Motor neuron (in vitro differentiated cells): ENCODE measurements around the gene VPS35L. TPM values are rescaled to one million over a fixed set of nuclear protein-coding genes. Genes with fewer than 3 reads are reported as not detected.
"Not testable (repeated sequence)": the region's sequence is repeated elsewhere in the genome, so short reads cannot be mapped to it uniquely, and the experiment has no call there.

Experiments
- ATAC-seq, 8 experiments: fragments of 200-7000 bp; cut with Tn5 transposase; replicated peaks in 6 of 8; 2 replicates each; pipeline ENCODE4 v1.8.0; 2021; ENCODE audit warnings: mild to moderate bottlenecking in 8 of 8, moderate library complexity in 8 of 8
- H3K27ac ChIP-seq, 2 donors: fragments of 250-450 bp; sonication (Bioruptor Pico); 2 replicates each; pipeline ENCODE4 v1.9.0; 2021; ENCODE audit warnings: antibody characterized with exemption in 2 of 2, mild to moderate bottlenecking in 2 of 2, moderate library complexity in 1 of 2
- H3K4me1 ChIP-seq, 2 donors: fragments of 250-450 bp; sonication (Bioruptor Pico); replicated peaks in 1 of 2; 2 replicates each; pipeline ENCODE4 v1.6.1; 2021; ENCODE audit warnings: antibody characterized with exemption in 2 of 2, mild to moderate bottlenecking in 2 of 2, moderate library complexity in 1 of 2
- H3K4me3 ChIP-seq, 5 donors: fragments of 250-450 bp; sonication (Bioruptor Pico); 2 replicates each; pipeline ENCODE4 v1.9.0; 2021; ENCODE audit warnings: antibody characterized with exemption in 5 of 5, mild to moderate bottlenecking in 5 of 5, moderate library complexity in 4 of 5
- WGBS, 10 experiments: fragments of 450-650 bp; shearing (Covaris generic); methylation state at CpG; one replicate each; pipeline ENCODE4 v1.0.0; 2022; 5-methylcytosine and 5-hydroxymethylcytosine counted together
- in situ Hi-C, 9 experiments: fragments of 400-800 bp; cut with MboI; loops; one replicate each; pipeline ENCODE4 v1.15.0; 2021; ENCODE audit warnings: low sequenced_read_pairs in 9 of 9, low pct_unique_long_range_greater_than_20kb in 2 of 9; ENCODE audit not compliant: unreplicated experiment in 9 of 9
- total RNA-seq, 8 experiments: library from RNA; unstranded; fragments of 300-600 nt; gene quantifications; 2 replicates each; pipeline versions ENCODE4 v1.2.3 to v1.2.4, GENCODE V29; 2022

Gene VPS35L
- total RNA-seq, 8 experiments from 2014 or later: 24.8 to 63.9 (median 42.2) TPM

DNA sequence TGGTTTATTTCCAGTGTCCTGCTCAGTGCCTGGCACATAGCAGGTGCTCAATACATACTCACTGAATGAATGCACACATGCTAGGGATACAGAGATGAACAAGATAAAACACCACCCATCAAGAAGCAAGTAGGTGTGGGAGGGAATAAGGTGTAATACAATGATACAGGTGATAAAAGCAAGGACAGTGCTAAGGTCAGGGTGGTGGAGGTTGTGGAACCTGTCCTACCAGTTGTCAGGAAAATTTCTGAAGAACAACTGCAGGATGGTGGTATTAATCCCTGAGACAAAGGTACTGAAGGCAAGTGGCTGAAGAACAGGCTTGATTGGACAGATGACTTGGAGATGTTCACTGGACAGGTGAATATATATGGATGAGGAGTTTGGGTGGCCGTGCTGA is 160.7 kb downstream of the VPS35L start:
- WGBS, 10 experiments: 80 to 100% (median 83%) methylated on average over 1 of the region's 1 CpG; no CpG with 5 or more reads in 3 of the 10 experiments
- Histone ChIP-seq H3K4me3 (peak overlapping the region in 2 of 5 donors; percentile 81 to 99), H3K4me1 (peaks cover 16 to 18% of the 10 kb centered on the region in 2 donors), H3K27ac (no peak overlapping the region)
- in situ Hi-C loops: loop anchor here in 6 of 9 experiments (10.0 to 25.0 kb wide), 2 partner anchors 169 to 171 kb away; partner anchors contain the start of gene GPRC5B (in 6 of the 6)
- no peak for ATAC-seq

DNA sequence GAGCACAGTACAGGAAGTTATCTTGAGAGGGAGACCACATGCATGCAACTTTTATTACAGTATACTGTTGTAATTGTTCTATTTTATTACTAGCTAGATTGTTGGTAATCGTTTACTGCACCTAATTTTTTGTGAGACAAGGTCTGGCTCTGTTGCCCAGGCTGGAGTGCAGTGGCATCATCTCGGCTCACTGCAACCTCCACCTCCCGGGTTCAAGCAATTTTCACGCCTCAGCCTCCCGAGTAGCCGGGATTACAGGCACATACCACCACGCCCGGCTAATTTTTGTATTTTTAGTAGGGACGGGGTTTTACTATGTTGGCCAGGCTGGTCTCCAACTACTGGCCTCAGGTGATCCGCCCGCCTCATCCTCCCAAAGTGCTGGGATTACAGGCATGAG is 161.2 kb downstream of the VPS35L start:
- 0 to 34% (median 18%) methylated on average over 1 to 11 of the region's 11 CpGs; no CpG with 5 or more reads in 2 of the 10 experiments for WGBS, 10 experiments
- ATAC-seq, H3K27ac ChIP-seq: not testable (repeated sequence)
- in situ Hi-C loops: loop anchor here in 6 of 9 experiments (10.0 to 25.0 kb wide), 2 partner anchors 168 to 171 kb away; partner anchors contain the start of gene GPRC5B (in 6 of the 6)
- Histone ChIP-seq H3K4me1 (peaks cover 16 to 18% of the 10 kb centered on the region in 2 donors), H3K4me3 (peak overlapping the region; percentile 56 to 99 (median 81))

DNA sequence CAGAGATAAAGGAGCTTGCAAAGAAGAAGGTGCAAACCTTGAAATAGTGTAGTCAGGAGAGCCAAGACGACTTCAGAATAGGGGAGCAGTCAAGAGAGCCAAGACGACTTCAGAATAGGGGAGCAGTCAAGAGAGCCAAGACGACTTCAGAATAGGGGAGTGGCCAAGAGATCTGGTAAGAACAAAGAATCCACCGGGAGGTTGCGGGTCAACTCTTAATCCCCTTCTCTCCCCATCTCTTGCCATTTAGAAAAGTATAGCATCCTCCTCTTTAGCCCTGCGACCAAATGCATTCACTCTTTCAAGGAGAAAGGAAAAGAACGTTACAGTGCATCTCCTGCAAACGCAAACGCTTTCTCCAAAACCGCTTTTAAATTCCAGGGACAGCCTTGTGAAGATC is 161.8 kb downstream of the VPS35L start:
- in situ Hi-C loops: loop anchor here in 6 of 9 experiments (10.0 to 25.0 kb wide), 2 partner anchors 167 to 170 kb away; partner anchors contain the start of gene GPRC5B (in 6 of the 6)
- H3K4me3 ChIP-seq: peak overlapping the region; percentile 56 to 99 (median 81)
- peaks cover 16 to 18% of the 10 kb centered on the region in 2 donors for H3K4me1 ChIP-seq
- H3K27ac ChIP-seq: peak overlapping the region; percentile 26 to 87
- 0 to 6% (median 0%) methylated on average over 3 to 7 of the region's 10 CpGs; no CpG with 5 or more reads in 1 of the 10 experiments for WGBS, 10 experiments
- peak in 2 of 8 experiments; percentile 1 to 3 for ATAC-seq

DNA sequence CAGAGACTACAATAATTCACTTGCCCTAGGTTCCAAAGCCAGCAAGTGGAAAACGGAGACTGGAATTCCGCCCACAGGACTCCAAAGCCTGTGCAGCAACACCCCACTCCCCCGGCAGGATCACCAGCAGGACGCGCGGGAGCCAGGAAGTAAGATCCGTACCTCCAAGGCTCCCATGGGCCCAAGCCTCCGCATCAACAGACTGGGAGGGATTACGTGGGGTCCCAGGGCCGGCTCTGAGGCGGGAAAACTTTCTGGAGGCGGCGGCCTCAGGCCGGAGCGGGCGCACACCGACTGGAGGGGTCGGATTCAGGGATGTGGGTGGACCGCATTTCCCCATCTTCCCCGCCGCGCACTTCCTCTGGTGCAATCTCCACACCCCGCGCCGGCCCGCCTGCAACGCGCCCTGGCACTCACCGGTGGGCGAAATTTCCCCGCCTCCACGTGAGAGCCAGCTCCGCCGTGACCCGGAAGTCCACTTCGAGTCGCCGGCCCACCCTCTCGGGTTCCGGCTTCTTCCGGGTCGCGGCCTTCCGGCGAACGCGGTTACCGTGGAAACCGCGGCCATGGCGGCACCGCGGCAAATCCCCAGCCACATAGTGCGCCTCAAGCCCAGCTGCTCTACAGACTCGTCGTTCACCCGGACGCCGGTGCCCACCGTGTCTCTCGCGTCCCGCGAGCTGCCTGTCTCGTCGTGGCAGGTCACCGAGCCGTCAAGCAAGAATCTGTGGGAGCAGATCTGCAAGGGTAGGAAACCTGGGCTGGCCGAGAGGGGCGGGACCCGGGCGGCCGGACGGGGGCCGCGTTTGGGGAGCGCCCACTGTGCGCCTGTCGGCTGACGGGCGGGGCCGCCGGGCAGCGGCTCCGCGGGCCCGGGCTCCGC is 162.5 kb downstream of the VPS35L start, which contains the start of the genes IQCK and KNOP1:
Gene IQCK, plus strand, starts transcription at position 531 of the 883 bp plus-strand sequence. Its CDS starts 36 bp downstream, at position 567.
Gene KNOP1, minus strand, starts transcription at position 487 of the 883 bp plus-strand sequence. CDS start 3,192 bp downstream, outside the sequence.
- Histone ChIP-seq H3K4me1 (peaks cover 16 to 18% of the 10 kb centered on the region in 2 donors), H3K4me3 (peak within 1 kb of the TSS; percentile 56 to 99 (median 81)), H3K27ac (peak within 1 kb of the TSS; percentile 65 to 87)
- ATAC-seq: peak; percentile 89 to 97 (median 95)
- 0 to 2% (median 0%) methylated on average over 3 to 26 of the region's 88 CpGs; no CpG with 5 or more reads in 3 of the 10 experiments for WGBS, 10 experiments
- in situ Hi-C loops: loop anchor here in 6 of 9 experiments (10.0 to 25.0 kb wide), 2 partner anchors 167 to 169 kb away; partner anchors contain the start of gene GPRC5B (in 6 of the 6)

DNA sequence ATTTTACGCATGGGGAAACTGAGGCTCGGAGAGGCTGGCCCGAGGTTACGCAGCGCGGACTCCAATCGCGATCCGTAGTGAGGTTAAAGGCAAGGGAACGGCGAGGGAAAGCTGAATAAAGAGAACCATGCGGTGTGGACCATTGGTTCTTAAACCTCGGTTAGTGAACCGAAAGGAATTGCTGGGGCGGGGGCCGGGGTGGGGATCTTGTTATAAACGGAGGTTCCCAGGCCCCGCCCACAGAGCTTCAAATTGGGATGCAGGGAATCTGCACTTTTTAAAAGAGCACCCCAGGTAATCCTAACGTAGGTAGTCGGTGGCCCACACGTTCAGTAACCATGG is 163.1 kb downstream of the VPS35L start:
- H3K4me3 ChIP-seq: peak overlapping the region; percentile 56 to 99 (median 81)
- peak in 4 of 8 experiments; percentile 17 to 24 (median 20) for ATAC-seq
- peak overlapping the region; percentile 65 to 87 for H3K27ac ChIP-seq
- in situ Hi-C loops: loop anchor here in 6 of 9 experiments (10.0 to 25.0 kb wide), 2 partner anchors 166 to 169 kb away; partner anchors contain the start of gene GPRC5B (in 6 of the 6)
- 7% methylated on average over 3 of the region's 21 CpGs; no CpG with 5 or more reads in 9 of the 10 experiments for WGBS, 10 experiments
- peaks cover 16 to 18% of the 10 kb centered on the region in 2 donors for H3K4me1 ChIP-seq

DNA sequence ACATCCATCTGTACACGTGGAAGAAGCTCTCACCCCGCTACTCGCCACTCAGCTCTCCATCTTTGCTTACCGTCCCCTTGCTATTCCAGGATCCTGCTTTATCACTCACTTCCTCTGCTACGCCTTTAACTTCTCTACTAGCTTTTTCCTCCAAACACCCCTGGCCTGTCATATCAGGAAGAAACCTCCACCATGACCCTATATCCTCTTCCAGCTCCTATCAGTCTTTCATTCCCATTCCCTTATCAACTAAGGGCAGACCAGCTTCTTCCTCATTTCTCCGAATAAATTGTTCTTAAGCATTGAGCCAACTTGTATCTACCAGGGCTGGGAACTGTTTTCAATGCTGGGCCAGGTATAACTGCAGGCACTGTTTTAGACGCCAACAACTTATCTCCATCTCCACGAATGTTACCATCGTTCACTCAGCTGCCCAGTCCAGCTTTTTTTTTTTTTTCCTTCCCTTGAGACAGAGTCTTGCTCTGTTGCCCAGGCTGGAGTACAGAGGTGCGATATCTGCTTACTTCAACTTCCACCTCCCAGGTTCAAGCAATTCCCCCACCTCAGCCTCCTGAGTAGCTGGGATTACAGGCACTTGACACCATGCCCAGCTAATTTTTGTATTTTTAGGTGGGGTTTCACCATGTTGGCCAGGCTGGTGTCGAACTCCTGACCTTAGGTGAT is 166.9 kb downstream of the VPS35L start:
- ATAC-seq: no peak
- 75 to 100% (median 94%) methylated on average over 2 to 10 of the region's 11 CpGs; no CpG with 5 or more reads in 1 of the 10 experiments for WGBS, 10 experiments
- Histone ChIP-seq H3K4me3 (no peak overlapping the region), H3K27ac (no peak overlapping the region), H3K4me1 (peaks cover 8 to 9% of the 10 kb centered on the region in 2 donors)
- in situ Hi-C loops: loop anchor here in 5 of 9 experiments (25.0 kb wide), 1 partner anchor 165 kb away; the partner anchor contains the start of gene GPRC5B (in 5 of the 5)

DNA sequence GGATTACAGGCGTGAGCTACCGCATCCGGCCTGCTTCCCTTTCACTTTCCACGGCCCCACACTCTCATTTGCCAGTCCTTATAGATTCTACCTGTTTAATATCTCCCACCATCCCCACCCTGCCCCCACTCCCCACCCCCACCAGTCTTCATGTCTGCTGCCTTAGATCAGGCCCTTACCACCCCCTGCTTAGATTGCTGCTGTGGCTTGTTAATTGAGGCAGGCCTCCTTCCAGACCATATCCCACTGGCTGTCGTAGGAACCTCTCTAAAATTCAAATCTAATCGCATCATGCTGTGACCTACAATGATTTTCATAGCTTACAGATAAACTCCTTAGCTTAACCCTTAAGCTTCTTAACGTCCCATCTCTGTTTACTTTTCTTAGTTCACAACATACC is 167.5 kb downstream of the VPS35L start:
- no peak overlapping the region for H3K27ac ChIP-seq
- ATAC-seq: no peak
- in situ Hi-C loops: loop anchor here in 5 of 9 experiments (25.0 kb wide), 1 partner anchor 164 kb away; the partner anchor contains the start of gene GPRC5B (in 5 of the 5)
- WGBS, 10 experiments: 20 to 75% (median 50%) methylated on average over 1 to 3 of the region's 7 CpGs; no CpG with 5 or more reads in 3 of the 10 experiments
- H3K4me1 ChIP-seq: peaks cover 8 to 9% of the 10 kb centered on the region in 2 donors
- H3K4me3 ChIP-seq: no peak overlapping the region

DNA sequence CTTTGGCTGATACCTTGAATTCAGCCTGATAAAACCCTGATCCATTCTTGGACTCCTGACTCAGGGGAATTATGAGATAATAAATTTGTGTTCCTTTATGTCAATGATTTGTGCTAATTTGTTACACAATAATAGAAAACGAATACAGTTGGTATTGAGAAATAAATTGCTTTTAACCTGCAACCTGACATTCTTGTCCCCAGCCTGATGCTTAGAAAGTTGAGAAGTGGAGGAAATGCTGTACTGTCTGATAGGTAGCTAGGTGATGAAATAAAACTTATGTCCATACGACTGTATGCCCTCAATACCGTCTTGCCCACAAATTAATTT is 173.1 kb downstream of the VPS35L start:
- no peak for ATAC-seq
- Histone ChIP-seq H3K4me1 (no peaks in the 10 kb centered on the region), H3K4me3 (no peak overlapping the region), H3K27ac (no peak overlapping the region)
- WGBS, 10 experiments: 53 to 100% (median 96%) methylated on average over 1 to 3 of the region's 3 CpGs; no CpG with 5 or more reads in 1 of the 10 experiments
- in situ Hi-C loops: no loop called here

DNA sequence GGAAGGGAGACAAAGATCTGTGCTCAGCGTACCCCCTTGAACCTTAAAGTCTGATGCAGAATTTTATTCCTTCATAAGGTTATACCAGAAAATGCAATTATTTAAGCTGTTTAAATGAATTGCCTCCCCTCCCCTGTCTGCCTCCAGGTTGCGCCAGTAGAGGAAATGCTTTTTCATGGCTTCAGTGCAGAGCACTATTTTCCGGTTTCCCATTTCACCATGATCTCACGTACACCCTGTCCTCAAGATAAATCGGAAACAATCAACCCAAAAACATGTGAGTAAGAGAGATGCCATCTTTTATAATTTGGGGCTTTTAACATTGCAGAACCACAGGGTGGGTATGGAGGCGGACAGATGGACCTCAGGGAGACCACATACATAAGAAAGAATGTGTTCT is 178.0 kb downstream of the VPS35L start:
- in situ Hi-C loops: no loop called here
- H3K4me3 ChIP-seq: no peak overlapping the region
- H3K27ac ChIP-seq: no peak overlapping the region
- 83 to 100% (median 96%) methylated on average over 1 to 6 of the region's 6 CpGs for WGBS, 10 experiments
- no peak for ATAC-seq
- H3K4me1 ChIP-seq: no peaks in the 10 kb centered on the region

DNA sequence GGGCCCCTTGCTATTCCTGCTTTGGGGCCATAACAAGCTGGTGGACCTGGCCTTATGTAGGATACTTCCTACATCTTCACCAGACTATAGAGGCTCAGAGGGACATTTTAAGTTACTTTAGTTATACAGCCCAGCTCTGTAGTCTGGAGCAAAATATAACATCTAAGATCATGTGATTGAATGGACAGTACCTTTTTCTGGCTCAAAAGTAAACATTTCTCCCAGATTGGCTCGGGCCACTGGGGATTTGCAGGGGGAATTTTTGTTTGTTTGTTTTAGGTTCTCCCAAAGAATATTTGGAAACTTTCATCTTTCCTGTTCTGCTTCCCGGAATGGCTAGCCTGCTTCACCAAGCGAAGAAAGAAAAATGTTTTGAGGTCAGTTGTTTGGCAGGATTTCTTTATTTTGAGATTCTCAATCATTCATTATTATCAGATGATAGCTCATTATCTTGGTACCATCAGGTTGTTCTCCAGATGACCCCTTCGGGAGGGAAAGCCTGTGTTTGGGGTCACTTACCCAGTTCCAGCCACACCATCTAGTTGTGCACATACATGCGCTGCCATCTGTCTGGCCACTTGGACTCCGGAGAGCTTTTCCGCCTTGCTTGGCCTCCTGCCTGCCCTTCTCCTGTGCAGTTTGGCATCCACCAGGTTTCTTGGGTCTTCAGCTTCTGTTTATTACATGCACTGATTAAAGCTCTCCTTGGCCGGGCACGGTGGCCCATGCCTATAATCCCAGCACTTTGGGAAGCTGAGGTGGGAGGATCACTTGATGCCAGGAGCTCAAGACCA is 179.8 kb downstream of the VPS35L start:
- WGBS, 10 experiments: 20 to 100% (median 88%) methylated on average over 1 to 9 of the region's 9 CpGs; no CpG with 5 or more reads in 1 of the 10 experiments
- no peak overlapping the region for H3K4me3 ChIP-seq
- H3K4me1 ChIP-seq: no peaks in the 10 kb centered on the region
- no peak for ATAC-seq
- in situ Hi-C loops: no loop called here
- H3K27ac ChIP-seq: no peak overlapping the region

DNA sequence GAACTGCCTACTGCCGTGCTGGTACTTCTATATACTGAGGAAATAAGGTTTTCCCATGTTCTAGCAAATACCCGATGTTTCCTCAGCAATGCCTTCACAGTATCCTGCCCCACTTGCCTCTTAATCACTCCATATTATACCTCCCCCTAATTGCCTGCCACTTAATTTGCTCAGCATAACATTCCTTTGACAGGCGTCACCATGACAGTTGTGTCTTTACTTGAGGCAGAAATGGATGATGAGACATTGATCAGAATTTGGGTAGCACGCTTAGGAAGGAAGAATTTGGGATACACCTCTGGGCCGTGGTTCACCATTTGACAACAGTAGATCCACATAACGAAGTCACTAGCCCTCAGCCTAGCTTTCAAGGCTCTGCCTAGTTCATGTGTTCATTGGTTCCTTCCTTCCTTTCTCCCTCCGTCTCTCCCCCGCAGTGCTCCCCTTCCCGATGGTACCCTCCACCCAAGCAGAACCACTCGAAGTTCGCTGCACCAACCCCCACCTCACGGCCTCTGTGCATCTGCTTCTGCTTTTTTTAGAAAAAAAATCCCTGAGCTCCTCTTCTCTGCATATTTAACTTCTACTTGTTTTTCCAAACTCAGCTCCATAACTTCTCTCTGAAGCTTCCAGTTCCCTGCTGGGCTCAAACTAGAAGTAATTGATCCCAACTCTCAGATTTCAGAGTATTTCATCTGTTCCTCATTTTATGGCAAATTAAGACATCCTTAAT is 182.0 kb downstream of the VPS35L start:
- Histone ChIP-seq H3K27ac (no peak overlapping the region), H3K4me1 (no peaks in the 10 kb centered on the region), H3K4me3 (no peak overlapping the region)
- in situ Hi-C loops: no loop called here
- ATAC-seq: no peak
- 35 to 100% (median 92%) methylated on average over 3 to 7 of the region's 12 CpGs; no CpG with 5 or more reads in 3 of the 10 experiments for WGBS, 10 experiments
